Urinary bladder (tissue), 4 donors: ENCODE results near the gene ABCA9. TPM values are rescaled to one million over a fixed set of nuclear protein-coding genes. Genes with fewer than 3 reads are reported as not detected.
"Not testable (repeated sequence)": the region's sequence is repeated elsewhere in the genome, so short reads cannot be mapped to it uniquely, and the experiment has no call there.

Source experiments
- DNase-seq: peaks from one replicate; pipeline ENCODE4 v3.0.0-alpha.2; 2015; ENCODE audit errors: extremely low spot score
- H3K27ac ChIP-seq: one replicate; pipeline ENCODE4 v1.5.1; 2013; ENCODE audit warnings: low read depth, mild to moderate bottlenecking, moderate library complexity
- H3K36me3 ChIP-seq: one replicate; pipeline ENCODE4 v1.6.1; 2013; ENCODE audit warnings: mild to moderate bottlenecking, moderate library complexity; ENCODE audit not compliant: insufficient read depth
- H3K4me1 ChIP-seq: one replicate; pipeline ENCODE4 v1.6.1; 2013; ENCODE audit warnings: mild to moderate bottlenecking, moderate library complexity; ENCODE audit not compliant: insufficient read depth
- H3K4me3 ChIP-seq: one replicate; pipeline ENCODE4 v1.5.1; 2013; ENCODE audit warnings: low read depth, low read length
- WGBS: extraction: QIAGEN DNeasy Blood & Tissue Kit; methylation state at CpG from one replicate; pipeline ENCODE4 v1.1.7; 2013; 5-methylcytosine and 5-hydroxymethylcytosine counted together
- polyA plus RNA-seq: library from polyadenylated mRNA; stranded (reverse); fragments of 200-250 nt; gene quantifications from one replicate; pipeline ENCODE4 v1.2.3, GENCODE V29; 2013
- total RNA-seq: library from RNA; depleted of rRNA; stranded (reverse); fragments of >200 nt; gene quantifications from one replicate; pipeline ENCODE4 v1.2.3, GENCODE V29; 2014
- donor health status: healthy with polysubstance abuse.
- donor health status: healthy.

The ABCA9 gene
- total and polyA plus RNA-seq, 2 donors = 13.1 to 46.6 TPM

GRCh38 chr17:68973098-68973846 is 87.5 kb downstream of the ABCA9 start:
- Histone ChIP-seq H3K27ac (no peak overlapping the region), H3K36me3 (no peaks in the 10 kb centered on the region)
- WGBS = 55% methylated on average over 3 of the region's 3 CpGs

GRCh38 chr17:68972119-68972704 is 88.5 kb downstream of the ABCA9 start:
- Histone ChIP-seq H3K4me3 (no peak overlapping the region), H3K36me3 (no peaks in the 10 kb centered on the region), H3K4me1 (no peaks in the 10 kb centered on the region), H3K27ac (no peak overlapping the region)
- DNase-seq = no peak
- WGBS = 46% methylated on average over 4 of the region's 4 CpGs

More at GRCh38 chr17:68973098-68973846, 87.5 kb downstream of the ABCA9 start:
- no peak overlapping the region for H3K4me3 ChIP-seq
- no peak for DNase-seq
- no peaks in the 10 kb centered on the region for H3K4me1 ChIP-seq

- Histone ChIP-seq H3K4me1 (no peaks in the 10 kb centered on the region), H3K36me3 (no peaks in the 10 kb centered on the region), H3K27ac (no peak overlapping the region), H3K4me3 (no peak overlapping the region)
- no peak for DNase-seq
- WGBS = 79% methylated on average over 5 of the region's 5 CpGs
Measured at GRCh38 chr17:68969101-68969500, 91.6 kb downstream of the ABCA9 start.

GRCh38 chr17:68963958-68964357 is 96.8 kb downstream of the ABCA9 start:
- no peak for DNase-seq
- WGBS = 77% methylated on average over 4 of the region's 4 CpGs
- no peak overlapping the region for H3K27ac ChIP-seq

GRCh38 chr17:68961214-68961882 is 99.4 kb downstream of the ABCA9 start:
- H3K36me3 ChIP-seq = no peaks in the 10 kb centered on the region
- H3K4me1 ChIP-seq = no peaks in the 10 kb centered on the region
- no peak overlapping the region for H3K4me3 ChIP-seq
- H3K27ac ChIP-seq = no peak overlapping the region
- no peak for DNase-seq
- WGBS = 73% methylated on average over 9 of the region's 9 CpGs

More at GRCh38 chr17:68963958-68964357, 96.8 kb downstream of the ABCA9 start:
- no peak overlapping the region for H3K4me3 ChIP-seq
- no peaks in the 10 kb centered on the region for H3K4me1 ChIP-seq
- H3K36me3 ChIP-seq = no peaks in the 10 kb centered on the region

GRCh38 chr17:68959117-68959516 is 101.6 kb downstream of the ABCA9 start:
- 67% methylated on average over 2 of the region's 2 CpGs for WGBS
- not testable (repeated sequence) for H3K27ac ChIP-seq, H3K4me1 ChIP-seq, DNase-seq, H3K4me3 ChIP-seq, H3K36me3 ChIP-seq

GRCh38 chr17:68957944-68958343 is 102.8 kb downstream of the ABCA9 start:
- no peaks in the 10 kb centered on the region for H3K36me3 ChIP-seq
- WGBS = 97% methylated on average over 1 of the region's 1 CpG
- H3K4me3 ChIP-seq = no peak overlapping the region
- no peak overlapping the region for H3K27ac ChIP-seq
- H3K4me1 ChIP-seq = no peaks in the 10 kb centered on the region
- no peak for DNase-seq

- Histone ChIP-seq H3K4me1 (no peaks in the 10 kb centered on the region), H3K36me3 (no peaks in the 10 kb centered on the region), H3K27ac (no peak within 1 kb of the TSS), H3K4me3 (peak within 1 kb of the TSS; percentile 49)
- WGBS = 22% methylated on average over 4 of the region's 4 CpGs
- DNase-seq = peak; percentile 18
Measured at GRCh38 chr17:68955181-68955841, 105.4 kb downstream of the ABCA9 start, which contains the start of gene ABCA8. ABCA8 (minus strand) TSS chr17:68955392; CDS start chr17:68942034, 13,358 bp downstream.

GRCh38 chr17:68954146-68954896 is 106.4 kb downstream of the ABCA9 start:
- Histone ChIP-seq H3K36me3 (no peaks in the 10 kb centered on the region), H3K4me1 (no peaks in the 10 kb centered on the region), H3K4me3 (peak overlapping the region; percentile 49), H3K27ac (no peak overlapping the region)
- DNase-seq = no peak
- 23% methylated on average over 4 of the region's 4 CpGs for WGBS

GRCh38 chr17:68953340-68953997 is 107.3 kb downstream of the ABCA9 start:
- peak overlapping the region; percentile 49 for H3K4me3 ChIP-seq

GRCh38 chr17:68950725-68951124 is 110.0 kb downstream of the ABCA9 start:
- no peak overlapping the region for H3K27ac ChIP-seq
- WGBS = 93% methylated on average over 4 of the region's 4 CpGs
- DNase-seq = no peak
- no peaks in the 10 kb centered on the region for H3K36me3 ChIP-seq
- H3K4me1 ChIP-seq = no peaks in the 10 kb centered on the region
- H3K4me3 ChIP-seq = no peak overlapping the region

More at GRCh38 chr17:68953340-68953997, 107.3 kb downstream of the ABCA9 start:
- H3K36me3 ChIP-seq = no peaks in the 10 kb centered on the region
- H3K4me1 ChIP-seq = no peaks in the 10 kb centered on the region
- H3K27ac ChIP-seq = no peak overlapping the region
- no peak for DNase-seq
- WGBS = 78% methylated on average over 4 of the region's 4 CpGs

GRCh38 chr17:68947868-68948267 is 112.9 kb downstream of the ABCA9 start:
- not testable (repeated sequence) for H3K27ac ChIP-seq, H3K36me3 ChIP-seq, H3K4me3 ChIP-seq, H3K4me1 ChIP-seq, DNase-seq
- WGBS = 94% methylated on average over 1 of the region's 1 CpG
